OCI-M2 (cell line): ENCODE measurements around the gene EXOSC1.
"Not testable (repeated sequence)": the region's sequence is repeated elsewhere in the genome, so short reads cannot be mapped to it uniquely, and the experiment has no call there.

Experiments
- DNase-seq: peaks from one replicate; lab custom pipeline; 2025; ENCODE audit not compliant: unreplicated experiment; lab: John Stamatoyannopoulos, UW

EXOSC1 gene, protein sequence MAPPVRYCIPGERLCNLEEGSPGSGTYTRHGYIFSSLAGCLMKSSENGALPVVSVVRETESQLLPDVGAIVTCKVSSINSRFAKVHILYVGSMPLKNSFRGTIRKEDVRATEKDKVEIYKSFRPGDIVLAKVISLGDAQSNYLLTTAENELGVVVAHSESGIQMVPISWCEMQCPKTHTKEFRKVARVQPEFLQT

DNA sequence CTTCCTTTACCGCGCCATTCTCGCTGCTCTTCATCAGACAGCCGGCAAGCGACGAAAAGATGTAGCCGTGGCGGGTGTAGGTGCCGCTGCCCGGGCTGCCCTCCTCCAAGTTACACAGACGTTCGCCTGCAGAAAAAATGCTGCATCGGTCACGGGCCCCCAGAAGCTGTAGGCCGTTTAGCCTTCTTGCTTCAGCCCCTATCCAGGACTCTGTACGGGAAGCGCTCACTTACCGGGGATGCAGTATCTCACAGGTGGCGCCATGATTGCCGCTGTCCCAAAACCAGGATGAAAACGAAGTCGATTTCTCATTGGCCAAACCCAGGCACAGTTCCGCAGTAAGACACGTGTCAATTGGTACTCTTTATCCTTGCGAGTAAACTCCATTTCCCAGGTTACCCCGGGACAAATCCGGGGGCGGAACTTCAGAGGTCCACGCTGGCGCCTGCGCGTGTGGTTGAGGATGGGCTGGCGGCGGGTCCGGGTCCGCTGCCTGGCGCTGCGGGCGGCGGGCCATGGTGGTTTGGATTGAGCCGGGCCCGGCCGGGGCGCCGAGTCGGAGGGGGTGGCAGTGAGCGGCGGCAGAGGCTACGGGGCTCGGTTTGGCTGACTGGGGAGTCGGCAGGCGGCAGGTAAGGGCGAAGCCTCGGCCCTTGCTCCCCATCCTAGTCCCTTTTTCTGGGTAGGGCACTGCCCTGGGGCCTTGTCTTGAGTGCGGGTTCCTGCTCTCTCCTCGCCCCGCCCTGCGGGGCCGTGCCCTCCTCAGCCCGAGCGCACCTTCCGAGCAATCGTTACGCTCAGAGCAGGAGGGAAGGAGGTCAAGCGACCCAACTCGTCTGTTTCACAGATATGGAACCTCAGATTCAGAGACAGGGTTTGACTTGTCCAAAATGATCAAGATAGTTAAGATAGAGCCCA, at the start of gene EXOSC1, which contains the start of gene ZDHHC16:
Gene EXOSC1, minus strand, starts transcription at position 285 of the 918 bp plus-strand sequence. Its CDS starts 21 bp downstream, at position 264.
Gene ZDHHC16, plus strand, starts transcription at position 454 of the 918 bp plus-strand sequence. CDS start 5,501 bp downstream, outside the sequence.
- DNase-seq = peak; percentile 83

DNA sequence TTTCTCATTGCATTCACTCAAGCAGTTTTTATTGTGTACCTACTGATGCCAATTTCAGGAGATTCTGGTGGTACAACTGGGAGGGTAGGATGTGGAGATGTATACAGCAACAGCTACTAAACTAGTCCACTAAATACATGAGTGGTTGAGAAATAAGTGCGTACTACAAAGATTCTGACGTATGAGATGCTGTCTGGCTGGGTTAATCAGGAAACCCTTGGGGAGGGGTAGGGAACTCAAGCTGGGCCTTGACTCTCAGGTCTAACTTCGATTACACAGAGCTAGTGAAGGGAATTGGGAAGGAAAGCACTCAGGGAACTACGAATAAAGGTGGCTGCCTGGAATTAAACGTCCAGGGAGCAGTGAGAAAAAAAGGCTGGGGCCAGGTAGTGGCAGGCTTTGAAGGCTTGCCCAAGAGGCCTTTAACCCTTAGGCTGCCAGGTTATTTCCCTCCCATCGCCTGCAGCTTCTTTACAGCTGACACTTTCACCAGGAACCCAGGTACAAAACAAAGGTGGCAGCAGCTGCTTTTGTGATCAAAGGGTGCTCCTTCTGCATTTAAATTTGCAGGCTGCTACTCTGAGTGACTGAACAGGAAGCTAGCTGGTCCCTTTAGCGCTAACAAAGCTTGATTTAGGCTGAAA, 49.2 kb upstream of the EXOSC1 start:
- no peak for DNase-seq

DNA sequence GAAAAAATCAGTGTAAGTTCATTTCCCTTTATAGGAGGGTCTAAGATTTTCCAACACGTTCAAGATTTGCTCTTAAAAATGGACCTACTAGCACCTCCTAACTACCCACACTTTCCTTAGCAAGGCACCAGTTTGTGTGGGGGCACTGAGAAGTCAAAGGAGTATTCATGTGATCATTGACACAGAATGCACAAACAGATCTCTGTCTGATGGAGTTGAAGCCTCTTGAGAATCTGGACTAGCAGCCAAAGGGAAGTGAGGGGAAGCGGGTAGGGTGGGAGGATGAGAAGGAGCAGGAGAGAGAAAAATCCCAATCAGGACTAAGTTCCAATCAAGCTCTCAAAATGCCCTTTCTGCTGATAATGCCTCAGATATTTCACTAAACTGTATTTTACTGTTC, 48.3 kb upstream of the EXOSC1 start:
- no peak for DNase-seq

DNA sequence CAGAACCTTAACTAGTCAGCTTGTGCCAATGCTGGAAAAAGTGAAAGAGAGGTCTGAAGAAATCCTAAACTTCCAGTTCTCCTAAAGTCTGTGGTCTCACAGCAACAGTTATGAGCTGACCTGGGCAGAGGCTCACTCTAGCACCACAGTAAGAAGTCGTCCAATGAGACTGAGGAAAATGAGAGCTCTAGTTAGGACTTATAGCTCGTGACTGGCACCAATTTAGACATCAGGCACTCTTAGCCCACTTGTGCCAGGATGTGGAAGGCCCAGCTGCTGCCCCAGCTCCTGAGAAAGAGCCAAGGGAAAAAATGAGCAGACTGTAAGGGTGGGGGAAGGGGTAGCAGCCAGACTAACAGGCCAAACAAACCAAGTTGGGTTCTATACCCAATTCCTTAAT, 44.8 kb upstream of the EXOSC1 start:
- DNase-seq = no peak

DNA sequence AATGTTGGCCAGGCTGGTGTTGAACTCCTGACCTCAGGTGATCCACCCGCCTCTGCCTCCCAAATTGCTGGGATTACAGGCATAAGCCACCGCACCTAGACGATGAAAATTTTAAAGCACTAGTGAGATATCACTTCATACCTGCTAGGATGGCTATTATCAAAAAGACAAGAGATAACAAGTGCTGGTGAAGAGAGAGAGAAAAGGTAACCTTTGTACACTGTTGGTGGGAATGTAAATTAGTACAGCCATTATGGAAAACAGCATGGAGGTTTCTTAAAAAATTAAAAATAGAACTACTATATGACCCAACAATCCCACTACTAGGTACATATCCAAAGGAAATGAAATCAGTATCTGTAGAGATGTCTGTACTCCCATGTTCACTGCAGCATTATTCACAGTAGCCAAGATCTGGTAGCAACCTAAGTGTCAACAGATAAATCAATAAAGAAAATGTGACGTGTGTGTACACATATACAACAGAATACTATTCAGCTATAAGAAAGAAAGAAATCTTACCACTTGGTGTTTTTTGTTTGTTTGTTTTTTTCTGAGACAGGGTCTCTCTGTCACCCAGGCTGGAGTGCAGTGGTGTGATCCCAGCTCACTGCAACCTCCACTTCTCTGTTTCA, 40.0 kb upstream of the EXOSC1 start:
- no peak for DNase-seq

DNA sequence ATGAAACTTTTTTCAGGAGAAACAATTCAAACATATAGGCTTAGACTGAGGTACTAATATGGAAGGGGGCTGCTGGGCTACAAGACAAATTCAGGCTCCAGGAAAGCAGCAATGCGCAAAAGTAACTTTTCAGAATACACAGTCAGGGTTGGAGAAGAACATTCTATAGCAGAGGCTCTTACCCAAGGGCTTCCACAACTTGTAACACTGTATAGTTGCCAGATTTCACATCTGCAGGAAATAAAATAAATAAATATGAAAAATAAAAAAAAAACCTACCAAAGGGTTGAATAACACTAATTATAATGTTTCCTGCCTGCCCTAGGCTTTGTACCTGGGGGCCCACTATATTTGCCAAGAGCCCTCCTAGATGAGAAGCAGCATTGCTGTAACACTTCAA, 38.1 kb upstream of the EXOSC1 start:
- DNase-seq = no peak

DNA sequence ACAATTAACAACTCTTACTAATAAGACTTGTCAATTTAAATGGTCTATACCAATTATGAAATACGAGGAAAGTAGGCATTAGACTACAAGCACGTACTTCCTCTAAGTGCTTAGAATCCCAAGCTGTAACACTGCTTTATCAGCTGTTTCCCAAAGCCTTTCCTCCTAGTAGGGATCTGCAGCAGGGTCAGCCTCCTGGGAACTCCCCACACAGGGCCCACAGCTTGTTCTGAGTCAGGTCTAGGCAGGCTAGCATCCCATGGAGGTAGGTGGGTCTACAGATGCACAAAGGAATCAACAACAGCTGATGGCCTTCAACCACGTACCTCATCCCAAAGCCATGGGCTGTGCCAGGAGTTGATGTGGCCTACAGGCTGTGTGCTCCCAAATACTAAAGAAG, 37.7 kb upstream of the EXOSC1 start:
- no peak for DNase-seq

DNA sequence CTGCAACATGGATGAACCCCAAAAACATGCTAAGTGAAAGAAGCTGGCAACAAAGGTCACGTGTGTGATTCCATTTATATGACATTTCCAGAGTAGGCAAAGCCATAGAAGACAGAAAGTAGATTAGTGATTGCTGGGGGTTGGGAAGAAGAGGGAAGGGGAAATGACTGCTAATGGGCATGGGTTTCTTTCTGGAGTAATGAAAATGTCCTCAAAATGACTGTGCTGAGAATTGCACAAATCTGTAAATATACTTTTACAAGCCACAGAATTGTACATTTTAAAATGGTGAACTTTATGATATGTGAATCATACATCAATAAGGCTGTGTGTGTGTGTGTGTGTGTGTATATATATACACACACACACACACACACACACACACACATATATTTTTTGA, 36.6 kb upstream of the EXOSC1 start:
- DNase-seq = no peak

DNA sequence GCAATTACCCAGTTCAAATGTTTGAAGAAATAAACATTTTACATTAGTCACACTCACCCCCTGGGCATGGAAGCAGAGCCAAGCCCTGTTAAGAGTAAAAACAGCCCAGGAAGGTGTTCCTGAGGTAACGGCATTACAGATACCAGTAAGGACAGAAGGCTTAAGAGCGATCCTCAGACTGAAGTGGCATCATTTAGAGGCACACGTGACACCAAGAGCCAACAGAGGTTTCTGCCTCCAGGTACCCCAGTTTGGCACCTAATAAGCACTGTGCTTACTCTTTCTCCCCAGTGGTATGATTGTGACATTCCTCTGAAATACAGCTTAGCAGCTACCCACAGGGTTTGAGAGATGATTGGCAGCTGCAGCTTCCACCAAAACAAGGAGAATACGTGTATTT, 35.3 kb upstream of the EXOSC1 start:
- no peak for DNase-seq

DNA sequence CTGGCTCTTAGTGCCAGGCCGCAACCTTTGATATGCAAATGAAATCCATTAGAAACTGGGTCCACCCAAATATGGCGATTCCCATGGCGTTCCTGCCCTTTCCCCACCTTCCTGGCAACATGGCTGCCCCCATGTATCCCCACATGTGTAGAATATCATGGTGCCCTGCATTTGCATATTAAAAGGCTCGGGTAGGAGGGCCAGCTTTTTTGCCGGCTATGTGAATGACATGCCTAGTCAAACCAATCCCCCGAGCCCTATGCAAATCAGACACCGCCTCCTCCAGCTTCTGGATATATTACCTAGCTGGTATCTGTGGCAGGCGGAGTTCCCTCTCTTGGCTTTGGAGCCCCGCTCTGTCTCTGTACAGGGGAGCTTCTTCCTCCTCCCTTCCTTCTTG, 34.1 kb upstream of the EXOSC1 start:
- DNase-seq = no peak

DNA sequence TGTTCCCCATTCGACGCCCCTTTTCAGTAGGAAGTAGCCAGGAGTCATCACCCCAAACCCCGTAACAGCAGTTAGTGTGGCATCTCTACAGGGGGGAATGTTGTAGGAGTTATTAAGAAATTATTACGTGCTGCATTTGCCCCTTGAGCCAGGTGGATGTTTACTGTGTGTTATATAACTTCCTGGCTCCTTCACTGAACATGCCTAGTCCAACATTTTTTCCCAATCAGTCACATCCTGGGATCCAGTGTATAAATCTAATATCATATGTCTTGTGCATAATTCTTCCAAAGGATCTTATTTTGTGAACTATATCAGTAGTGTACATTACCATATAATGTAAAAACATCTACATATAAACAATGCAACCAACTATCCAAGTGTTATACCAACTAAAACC, 33.6 kb upstream of the EXOSC1 start:
- DNase-seq = not testable (repeated sequence)

DNA sequence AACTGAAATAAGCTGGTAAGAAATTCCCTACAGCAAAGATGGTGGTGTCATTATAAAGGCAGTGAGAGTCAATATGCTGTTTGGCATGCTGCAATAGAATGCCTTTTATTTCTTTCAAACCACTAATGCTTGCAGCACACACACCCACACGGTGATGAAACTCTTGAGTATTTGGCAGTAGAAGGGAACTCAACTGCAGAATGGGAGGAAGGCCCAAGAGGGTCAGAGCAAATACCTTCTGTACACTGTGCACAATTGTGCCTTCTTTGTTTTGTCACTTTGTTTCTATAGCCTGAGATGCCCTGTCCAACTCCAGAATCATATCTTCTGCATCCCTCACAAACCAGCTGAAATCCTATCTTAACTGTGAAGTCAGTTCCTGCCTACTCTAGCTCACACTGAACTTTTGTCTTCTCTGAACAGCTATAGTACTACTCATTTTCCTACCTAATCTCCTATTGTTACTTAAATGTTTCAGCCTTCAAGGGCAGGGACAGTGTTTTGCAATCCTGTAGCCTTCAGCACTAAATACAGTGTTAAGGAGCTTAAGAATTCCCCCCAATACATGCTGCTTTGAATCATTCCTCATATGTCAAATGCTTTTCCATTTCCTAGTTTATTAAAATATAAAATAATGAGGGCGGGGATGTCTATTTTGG, 30.3 kb upstream of the EXOSC1 start:
- DNase-seq = no peak

DNA sequence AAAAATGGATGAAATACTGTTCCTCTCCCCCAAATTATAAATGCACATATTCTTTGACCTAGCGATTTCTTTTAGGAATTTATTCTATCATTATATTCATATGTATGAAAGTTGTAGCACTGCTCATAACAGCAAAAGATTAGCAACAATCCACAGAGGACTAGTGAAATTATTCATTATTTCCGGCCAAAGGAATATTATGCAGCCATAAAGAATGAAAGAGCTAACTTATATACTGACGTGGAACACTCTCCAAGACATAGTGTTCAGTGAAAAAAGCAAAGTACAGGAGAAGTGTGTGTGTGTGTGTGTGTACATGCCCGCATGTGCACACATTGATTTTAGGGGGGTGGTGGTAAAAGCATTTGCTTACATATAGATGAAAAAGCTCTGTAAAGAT, 29.1 kb upstream of the EXOSC1 start:
- no peak for DNase-seq

DNA sequence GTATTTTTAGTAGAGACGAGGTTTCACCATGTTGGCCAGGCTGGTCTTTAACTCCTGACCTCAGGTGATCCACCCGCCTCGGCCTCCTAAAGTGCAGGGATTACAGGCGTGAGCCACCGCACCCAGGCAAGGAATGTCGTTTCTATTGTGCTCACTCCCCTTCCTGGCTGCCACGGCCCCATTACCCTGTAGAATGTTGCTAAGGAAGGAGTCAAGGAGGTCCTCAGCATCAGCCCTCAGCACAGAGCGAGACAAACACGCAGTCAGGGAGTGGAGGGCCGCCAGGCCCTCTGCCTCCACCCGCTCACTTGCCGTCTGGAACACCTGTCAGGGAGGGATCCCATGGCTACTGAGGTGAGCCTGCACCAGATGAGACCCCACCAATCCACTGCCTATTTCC, 23.0 kb upstream of the EXOSC1 start:
- DNase-seq = not testable (repeated sequence)

DNA sequence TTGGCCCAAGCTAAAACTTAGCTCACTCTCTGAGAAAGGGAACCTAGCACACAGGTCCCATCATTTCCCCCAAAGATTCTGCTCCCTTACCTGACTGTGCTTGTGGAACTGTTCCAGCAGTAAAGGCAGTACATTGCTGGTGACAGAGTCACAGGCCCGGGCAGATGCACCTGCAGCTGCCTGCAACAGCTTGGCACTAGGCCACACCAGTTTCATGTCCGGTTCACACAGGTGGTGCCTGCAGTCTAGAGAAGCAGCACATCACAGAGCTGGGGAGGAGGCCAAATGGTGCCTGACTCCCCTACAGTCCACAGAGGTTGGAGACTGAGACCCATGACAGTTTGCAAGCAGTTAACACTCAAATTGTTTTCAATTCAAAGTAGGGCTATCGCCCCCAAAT, 22.4 kb upstream of the EXOSC1 start:
- no peak for DNase-seq

DNA sequence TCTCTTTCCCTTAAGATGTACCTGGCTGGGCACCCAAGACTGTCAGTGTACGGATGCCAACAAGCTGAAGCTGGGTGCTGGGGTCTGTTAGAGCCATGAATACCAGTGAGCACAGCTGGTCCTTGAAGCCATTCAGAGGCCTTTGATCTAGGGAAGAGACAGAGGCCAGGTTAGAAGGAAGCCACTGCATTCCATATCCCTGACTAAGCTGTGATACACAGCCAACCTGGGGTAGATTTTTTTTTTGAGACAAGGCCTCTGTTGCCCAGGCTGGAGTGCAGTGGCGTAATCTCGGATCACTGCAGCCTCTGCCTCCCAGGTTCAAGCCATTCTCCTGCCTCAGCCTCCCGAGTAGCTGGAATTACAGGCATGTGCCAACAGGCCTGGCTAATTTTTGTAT, 20.9 kb upstream of the EXOSC1 start:
- no peak for DNase-seq

DNA sequence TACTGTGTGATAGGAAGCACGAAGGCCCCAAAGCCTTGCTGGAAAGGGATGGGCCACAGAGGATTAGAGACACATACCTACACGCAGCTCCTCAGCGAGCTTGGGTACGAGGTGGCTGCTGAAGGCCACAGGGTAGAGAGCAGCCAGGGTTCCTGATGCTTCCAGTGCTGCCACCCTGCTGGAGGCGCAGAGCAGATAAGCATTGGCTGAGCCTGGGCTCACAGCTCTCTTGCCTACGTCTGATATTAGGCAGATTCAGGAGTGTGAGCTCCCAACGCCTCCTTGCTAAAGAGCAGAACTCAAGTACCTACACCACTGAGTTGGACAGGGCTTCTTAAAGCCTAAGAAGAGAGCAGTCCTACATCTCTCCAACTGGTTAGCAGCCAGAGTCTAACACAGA, 20.2 kb upstream of the EXOSC1 start:
- DNase-seq = no peak

DNA sequence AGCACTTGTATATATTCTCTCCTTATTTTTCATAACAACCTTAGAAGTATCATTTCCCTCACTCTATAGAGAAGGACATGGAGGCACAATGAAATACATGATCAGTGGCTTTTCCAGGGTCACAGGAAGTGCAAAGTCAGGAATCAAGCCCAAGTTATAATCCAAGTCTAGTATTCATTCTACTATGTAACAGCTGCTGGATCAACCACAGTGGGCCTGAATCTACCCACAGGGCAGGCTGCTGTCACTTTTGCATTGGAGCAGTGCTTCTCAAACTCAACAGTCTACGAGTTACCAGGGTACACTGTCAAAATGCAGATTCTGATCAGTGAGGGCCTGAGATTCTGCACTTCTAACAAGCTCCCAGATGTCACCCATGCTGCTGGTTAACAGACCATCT, 18.4 kb upstream of the EXOSC1 start:
- no peak for DNase-seq

DNA sequence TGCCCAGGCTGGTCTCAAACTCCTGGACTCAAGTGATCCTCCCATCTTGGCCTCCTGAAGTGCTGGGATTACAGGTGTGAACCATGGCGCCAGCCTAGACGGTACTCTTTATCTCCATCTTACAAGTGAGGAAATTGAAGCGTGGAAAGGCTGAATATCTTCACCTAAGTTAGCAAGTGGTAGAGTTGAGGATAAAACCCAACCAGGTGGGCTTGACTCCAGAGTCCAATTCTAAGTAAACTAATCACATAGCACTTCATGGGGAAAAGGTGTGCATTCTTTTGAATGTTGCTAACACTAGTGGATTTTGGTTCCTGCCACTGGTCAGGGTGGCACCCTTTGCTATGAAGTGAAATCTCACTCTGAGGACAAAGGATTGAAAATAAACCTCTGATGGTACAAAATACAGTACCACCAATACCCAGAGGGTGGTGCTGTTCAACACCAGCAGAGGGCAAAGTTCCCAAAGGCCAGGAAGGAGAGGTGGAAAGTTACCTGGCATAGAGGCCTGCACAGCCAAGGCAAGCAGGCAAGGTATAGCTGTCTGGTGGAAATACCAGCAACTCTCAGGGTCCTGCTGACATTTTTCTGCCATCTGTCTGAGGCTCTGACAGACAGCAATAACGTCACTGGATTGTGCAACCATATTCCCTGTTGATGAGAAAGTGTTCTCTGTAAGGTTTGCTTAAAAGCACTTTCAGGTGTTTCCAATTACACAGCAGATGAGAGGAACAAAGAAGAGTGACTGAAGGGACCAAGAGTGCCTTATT, 17.7 kb upstream of the EXOSC1 start:
- DNase-seq = no peak

DNA sequence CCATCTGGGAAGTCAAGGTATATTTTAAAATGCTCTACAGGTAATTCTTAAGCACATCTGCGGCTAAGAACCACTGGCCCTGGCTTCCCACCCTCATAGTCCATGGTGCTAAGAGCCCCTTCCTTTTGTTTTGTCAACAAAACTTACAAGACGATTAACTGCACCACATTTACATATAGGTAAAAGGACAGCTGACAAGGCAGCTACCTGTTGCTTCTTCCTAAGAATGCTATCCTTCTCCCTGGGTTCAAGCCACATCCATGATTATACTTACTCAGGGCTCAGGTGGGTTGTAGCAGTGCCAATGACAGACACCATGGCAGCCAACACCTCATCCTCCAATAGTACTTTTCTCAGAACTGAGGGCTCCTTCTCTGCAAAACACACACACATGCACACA, 16.5 kb upstream of the EXOSC1 start:
- DNase-seq = no peak
